ENCODE data around the gene FAM72D.
"Not testable (repeated sequence)": the region's sequence is repeated elsewhere in the genome, so short reads cannot be mapped to it uniquely, and the experiment has no call there.

FAM72D gene

DNA sequence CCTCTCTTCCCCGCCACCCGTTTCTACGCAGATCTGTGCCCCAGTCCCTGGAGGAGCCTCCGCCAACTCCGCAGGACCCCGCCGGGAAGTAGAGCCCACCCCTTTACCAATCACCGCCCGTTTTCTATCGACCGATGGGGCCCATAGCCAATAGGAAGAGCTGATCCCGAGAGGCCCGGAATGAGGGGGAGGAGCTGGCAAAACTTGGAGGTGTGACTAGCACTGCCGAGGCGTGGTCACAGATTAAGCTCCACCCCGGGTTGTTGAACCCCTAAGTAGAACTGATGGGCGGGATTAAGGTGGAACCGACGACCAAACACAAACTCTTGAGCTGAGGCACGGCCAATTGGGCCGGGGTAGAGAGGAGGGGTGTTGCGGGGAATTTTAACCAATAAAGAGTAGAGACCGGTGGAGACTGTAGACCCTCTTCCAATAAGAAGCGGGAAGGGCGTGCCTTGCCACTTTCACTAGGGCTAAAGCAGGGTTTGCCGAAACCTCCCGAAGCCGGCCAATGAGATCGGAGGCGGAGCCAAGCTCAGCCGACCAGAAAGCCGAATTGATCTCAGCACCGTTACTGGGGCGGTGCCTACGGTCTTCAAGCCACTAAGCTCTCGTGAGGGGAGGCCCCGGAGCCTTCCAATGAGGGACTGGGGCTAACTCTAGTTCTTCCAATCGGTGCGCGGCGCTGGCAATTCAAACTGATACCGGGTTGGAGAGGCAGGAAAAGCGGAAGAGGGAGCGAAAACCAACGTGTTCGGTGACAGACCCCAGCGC lies at the start of gene FAM72D, which contains the start of gene SRGAP2B:
TSS of gene FAM72D (plus strand) at position 691 of the 774 bp plus-strand sequence. CDS start 874 bp downstream, outside the sequence.
TSS of gene SRGAP2B (minus strand) at position 45 of the 774 bp plus-strand sequence. CDS start 2,427 bp downstream, outside the sequence.
- not testable (repeated sequence) for DNase-seq (ENCODE audit: low read depth, low spot score)

DNA sequence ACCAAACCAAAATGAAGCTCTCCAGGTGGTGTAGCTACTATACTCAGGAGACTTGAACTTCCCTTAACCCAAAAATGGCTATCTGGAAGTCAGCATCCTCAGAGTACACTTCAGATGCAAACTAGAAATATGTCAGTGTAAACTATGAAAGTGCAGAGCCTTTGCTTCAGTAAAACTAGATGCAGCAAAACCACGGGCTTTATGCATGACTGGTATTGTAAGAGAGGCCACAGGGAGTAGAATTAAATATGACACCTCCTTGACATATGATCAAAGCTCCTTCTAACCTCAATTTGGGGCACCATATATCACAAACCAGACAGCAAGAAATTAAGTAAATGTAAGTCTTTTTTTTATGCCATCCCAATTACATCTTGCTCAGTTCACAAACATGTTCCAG lies 48.2 kb upstream of the FAM72D start:
- not testable (repeated sequence) for DNase-seq (ENCODE audit: low read depth, low spot score)

DNA sequence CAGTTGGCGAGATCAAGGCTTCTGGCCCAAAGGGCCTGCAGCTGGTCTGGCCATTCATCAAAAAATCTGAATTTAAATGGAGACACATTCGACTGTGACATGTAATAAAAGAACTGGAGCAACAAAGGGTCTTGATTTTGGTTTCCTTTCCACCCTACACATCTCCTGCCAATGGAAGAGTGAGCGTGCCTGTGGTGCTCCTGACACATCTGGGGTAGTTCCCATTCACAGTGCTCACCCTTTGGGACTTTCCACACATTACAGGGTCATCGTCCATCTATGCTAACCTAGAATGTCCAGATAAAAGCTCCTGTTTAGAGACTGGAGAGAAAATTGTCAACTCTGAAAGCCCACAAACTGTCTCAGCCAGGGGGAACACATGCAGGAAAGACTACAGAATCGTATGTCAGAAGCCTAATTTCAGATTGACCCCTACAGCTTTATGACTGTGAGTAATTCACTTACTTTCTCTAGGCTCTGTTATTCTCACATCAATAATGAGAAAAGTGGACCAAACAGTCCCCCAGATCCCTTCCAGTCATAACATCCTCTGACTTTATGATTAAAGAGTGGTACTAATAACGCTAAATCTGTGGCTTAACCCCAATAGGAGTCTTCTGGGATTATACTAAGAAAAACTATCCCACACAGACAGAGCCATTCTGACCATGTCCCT lies 47.5 kb upstream of the FAM72D start:
- DNase-seq (ENCODE audit: low read depth, low spot score) = not testable (repeated sequence)

- not testable (repeated sequence) for DNase-seq (ENCODE audit: low read depth, low spot score)
These were observed 43.6 kb upstream of the FAM72D start for GRCh38 chr1:145052019-145052776.

GRCh38 chr1:145053428-145053827 lies 42.3 kb upstream of the FAM72D start:
- DNase-seq (ENCODE audit: low read depth, low spot score) = not testable (repeated sequence)

GRCh38 chr1:145055217-145055760 lies 40.5 kb upstream of the FAM72D start:
- DNase-seq (ENCODE audit: low read depth, low spot score) = not testable (repeated sequence)

DNA sequence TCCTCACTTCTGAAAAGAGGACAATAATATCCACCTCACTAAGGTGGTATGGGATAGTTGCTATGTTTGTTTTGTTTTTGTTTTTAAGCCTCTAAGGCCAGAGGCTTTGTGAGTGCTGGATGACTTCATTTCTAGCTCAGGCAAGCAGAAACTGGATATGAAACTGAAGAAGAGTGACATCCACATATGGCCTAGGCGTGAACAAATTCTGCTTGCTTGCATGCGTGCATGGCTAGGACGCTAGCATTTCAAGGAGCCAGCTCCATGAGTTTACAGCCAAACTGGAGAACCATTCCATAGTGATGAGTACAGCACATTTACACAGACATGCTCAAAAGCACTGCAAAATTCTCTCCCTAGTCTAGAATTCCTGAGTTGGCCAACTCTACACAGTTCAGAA lies 37.6 kb upstream of the FAM72D start:
- DNase-seq (ENCODE audit: low read depth, low spot score) = not testable (repeated sequence)

- not testable (repeated sequence) for DNase-seq (ENCODE audit: low read depth, low spot score)
These were observed 32.5 kb upstream of the FAM72D start for GRCh38 chr1:145063285-145063684.

DNA sequence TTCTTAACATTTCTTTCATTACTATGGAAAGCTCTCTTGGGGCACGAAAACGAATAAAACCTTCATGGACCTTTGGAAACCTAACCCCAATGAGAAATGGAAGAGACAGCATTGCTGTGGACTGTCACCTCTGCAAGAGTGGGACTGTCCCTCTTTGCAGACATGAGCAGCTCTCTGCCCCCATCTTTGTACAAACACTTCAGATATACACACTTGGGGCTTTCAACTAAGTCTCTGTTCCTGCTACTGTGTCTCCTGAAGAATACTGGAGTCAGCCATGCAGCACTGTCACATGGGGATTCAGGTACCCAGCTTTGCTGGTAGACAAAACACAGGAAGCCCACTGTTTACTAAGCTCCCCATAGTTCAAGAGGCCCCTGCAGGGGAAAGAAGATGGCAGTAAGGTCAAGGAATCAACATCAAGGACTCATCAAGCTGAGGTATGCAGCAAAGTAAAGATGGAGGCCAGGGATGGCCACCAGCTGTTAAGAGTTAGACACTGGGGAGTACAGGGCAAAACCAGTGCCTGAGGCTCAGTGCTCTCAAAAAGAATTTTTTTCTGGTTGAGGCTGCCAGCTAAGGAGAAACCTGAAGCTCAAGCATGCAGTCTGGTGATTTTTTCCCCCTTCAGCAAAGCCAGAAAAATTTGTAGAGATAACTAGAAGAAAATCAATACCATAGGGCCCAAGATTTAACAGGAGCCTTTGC lies 31.7 kb upstream of the FAM72D start:
- DNase-seq (ENCODE audit: low read depth, low spot score) = not testable (repeated sequence)

DNA sequence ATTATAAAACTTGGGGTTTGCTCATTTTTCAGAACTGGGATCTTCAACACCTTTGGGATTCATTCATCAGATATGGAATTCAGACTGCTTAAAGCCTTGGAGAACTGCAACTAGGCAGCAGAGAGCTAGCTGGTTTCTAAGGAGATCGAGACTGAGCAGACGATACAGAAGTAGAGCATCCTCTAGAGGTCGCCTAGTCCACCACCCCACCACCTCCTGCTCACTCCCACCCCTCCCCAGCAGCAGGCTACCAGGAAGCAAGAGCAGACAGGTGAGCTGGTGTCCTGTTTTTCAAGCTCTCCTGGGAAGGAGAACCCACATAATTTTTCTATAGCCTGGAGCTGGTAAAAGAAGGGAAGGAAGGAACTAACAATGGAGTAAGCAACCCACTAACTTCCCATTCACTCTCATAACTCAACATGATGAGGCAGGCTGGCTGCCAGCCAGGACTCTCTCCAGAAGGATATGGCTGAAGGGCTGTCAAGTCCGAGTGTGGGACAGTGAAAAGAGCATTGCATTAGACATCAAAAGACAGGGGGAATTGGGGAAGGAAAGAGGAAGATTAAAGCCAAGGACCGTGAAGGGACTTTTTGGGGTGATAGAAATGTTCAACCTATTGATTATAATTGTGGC lies 30.5 kb upstream of the FAM72D start:
- not testable (repeated sequence) for DNase-seq (ENCODE audit: low read depth, low spot score)

DNA sequence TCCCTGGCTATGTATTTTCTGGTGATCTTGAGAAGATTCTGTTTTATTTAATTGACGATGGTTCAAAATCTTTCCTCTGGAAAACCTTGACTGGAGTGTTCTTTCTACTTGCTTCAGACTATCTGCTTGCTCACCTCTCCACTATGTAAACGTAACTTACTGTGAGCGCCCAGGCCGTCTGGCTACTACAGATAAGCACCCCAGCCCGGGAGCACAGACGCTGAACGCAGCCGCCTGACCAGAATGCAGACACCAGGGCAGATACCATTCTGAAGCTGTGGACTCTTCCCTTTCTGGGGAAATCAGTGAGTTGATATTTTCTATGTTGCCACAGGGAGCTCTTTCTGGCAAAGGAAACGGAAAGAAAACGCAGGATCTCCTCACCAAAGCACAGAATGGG lies 29.3 kb upstream of the FAM72D start:
- not testable (repeated sequence) for DNase-seq (ENCODE audit: low read depth, low spot score)

DNA sequence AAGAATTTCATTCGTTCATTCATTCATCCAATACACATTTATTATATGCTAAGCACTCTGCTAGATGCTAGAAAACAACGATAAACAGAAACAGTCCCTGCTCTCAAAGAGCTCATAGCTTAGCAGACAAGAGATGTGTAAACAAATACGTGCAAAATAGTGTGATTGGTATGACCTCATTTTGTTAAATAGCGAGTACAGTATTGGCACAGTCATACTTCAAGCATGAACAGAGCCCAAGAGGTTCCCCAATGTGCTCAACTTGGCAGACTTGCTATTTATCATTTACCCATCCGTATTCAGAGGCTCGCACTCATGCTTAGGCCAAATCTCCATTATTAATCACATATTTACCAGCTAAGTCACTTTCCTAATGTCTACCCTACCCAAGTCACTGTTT lies 24.2 kb upstream of the FAM72D start:
- DNase-seq (ENCODE audit: low read depth, low spot score) = not testable (repeated sequence)

- DNase-seq (ENCODE audit: low read depth, low spot score) = not testable (repeated sequence)
These were observed 21.7 kb upstream of the FAM72D start for GRCh38 chr1:145074021-145074559.

DNA sequence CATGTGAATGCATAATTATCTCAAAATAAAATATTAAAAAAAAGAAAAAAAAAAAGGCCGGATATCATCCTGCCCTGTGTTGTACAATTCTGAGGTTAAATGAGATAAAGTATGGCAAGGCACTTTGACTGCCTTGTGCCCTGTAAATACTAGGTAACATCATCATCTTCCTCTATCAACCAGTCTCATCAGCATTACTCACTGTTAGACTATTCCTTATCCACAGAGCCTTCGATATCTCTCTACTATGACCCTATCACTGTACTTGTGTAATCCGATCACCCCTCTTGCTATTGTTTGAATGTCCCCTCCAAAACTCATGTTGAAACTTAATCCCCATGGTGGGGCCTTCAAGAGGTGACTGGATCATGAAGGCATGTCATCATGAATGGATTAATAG lies 18.9 kb upstream of the FAM72D start:
- not testable (repeated sequence) for DNase-seq (ENCODE audit: low read depth, low spot score)

- DNase-seq (ENCODE audit: low read depth, low spot score) = not testable (repeated sequence)
These were observed 17.6 kb upstream of the FAM72D start for GRCh38 chr1:145077872-145078786.

DNA sequence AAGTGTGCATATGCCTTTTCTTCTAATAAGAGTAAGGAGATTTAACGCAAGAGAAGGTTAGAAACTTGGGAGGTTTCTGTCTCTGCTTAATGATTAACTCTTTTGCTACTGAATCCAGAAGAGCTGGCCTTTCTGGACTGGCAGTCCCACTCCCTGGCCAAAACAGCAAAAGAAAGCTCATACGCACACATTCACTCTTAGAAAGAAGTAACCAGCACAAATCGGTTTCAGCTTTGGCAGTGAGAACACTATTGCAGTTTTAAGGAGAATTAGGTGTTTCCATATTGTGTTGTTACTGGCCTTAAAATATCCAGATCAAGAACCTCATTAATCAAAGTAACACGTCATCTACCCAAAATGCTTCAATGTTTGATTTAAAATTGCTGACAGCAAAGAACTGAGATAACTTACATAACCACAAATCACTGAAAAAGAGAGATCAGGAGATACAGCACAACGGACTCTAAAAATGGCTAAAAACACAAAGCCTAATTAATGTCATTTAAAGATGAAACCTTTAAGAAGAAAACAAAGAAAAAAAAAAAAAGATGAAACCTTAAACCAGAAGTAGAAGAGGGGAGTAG lies 16.9 kb upstream of the FAM72D start:
- DNase-seq (ENCODE audit: low read depth, low spot score) = not testable (repeated sequence)

- DNase-seq (ENCODE audit: low read depth, low spot score) = not testable (repeated sequence)
These were observed 16.0 kb upstream of the FAM72D start for GRCh38 chr1:145079737-145080136.

- not testable (repeated sequence) for DNase-seq (ENCODE audit: low read depth, low spot score)
These were observed 15.6 kb upstream of the FAM72D start for GRCh38 chr1:145080193-145080592.

Measured in astrocyte of the hippocampus (primary cell).